IPS DF 19.7 (cell line): Measurements from ENCODE around the gene KCTD15.

Experiments used
- DNase-seq: peaks from one replicate; pipeline ENCODE4 v3.0.0-alpha.2; 2013; ENCODE audit warnings: low read depth, low spot score

KCTD15 gene

GRCh38 chr19:33771384-33772101 is 25.1 kb upstream of the KCTD15 start:
- no peak for DNase-seq

- DNase-seq: no peak
These were observed 24.4 kb upstream of the KCTD15 start for GRCh38 chr19:33772102-33772857.

- DNase-seq: no peak
These were observed 23.9 kb upstream of the KCTD15 start for GRCh38 chr19:33772858-33773180.

- DNase-seq: no peak
These were observed 22.7 kb upstream of the KCTD15 start for GRCh38 chr19:33773704-33774624.

GRCh38 chr19:33774751-33775150 is 21.9 kb upstream of the KCTD15 start:
- DNase-seq: no peak

- DNase-seq: no peak
These were observed 20.8 kb upstream of the KCTD15 start for GRCh38 chr19:33775731-33776487.

- no peak for DNase-seq
These were observed 19.3 kb upstream of the KCTD15 start for GRCh38 chr19:33777351-33777750.

DNA sequence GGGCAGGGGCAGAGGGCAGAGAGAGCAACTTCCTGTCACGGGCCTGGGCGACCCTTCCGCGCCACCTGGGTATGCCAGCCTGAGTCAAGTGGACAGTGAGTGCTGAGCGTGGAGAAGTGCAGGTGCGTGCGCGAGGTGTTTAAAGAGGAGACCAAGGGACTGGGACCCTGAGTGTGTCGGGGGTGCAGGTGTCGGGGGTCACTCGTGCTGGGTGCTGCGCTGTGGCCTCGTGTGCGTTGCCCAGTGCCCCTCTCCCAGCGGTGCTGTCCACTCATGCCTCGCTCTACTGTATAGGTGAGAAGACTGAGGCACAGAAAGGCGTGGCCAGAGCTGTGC is 18.9 kb upstream of the KCTD15 start:
- no peak for DNase-seq

GRCh38 chr19:33778089-33778791 is 18.4 kb upstream of the KCTD15 start:
- no peak for DNase-seq

DNA sequence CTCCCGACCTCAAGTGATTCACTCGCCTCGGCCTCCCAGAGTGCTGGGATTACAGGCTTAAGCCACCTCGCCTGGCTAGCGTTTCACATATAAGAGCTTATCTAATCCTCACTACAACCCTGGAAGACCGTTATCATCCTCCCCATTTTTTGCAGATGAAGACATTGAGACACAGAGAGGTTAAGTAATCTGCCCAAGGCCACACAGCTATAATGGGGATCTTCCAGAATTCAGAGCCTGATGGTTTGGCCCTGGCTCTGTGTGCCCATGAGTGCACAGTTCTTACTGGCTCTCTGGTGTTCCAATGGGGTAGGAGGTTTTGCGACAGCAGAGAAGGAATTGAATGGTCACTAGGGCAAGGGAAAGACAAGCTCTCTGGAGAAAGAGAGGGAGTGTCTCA is 16.8 kb upstream of the KCTD15 start:
- no peak for DNase-seq

DNA sequence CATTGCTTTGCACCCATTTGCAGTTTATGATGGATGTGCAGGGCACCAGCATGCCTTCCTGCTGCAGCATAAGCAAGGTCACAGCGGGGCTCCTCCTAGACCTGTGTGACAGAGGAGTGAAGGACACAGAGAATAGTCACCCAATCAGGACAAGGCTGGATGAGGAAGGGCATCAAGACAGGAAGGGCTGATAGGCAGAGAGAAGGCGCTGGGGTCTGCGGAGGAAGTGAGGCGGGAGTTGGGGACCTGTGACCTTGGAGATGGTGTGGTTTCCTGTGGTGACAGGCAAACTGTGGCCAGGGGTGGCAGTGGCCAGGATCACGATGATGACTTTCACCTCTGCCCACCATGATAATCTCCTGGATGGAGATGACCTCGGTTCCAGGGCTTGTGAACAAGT is 16.4 kb upstream of the KCTD15 start:
- DNase-seq: no peak

DNA sequence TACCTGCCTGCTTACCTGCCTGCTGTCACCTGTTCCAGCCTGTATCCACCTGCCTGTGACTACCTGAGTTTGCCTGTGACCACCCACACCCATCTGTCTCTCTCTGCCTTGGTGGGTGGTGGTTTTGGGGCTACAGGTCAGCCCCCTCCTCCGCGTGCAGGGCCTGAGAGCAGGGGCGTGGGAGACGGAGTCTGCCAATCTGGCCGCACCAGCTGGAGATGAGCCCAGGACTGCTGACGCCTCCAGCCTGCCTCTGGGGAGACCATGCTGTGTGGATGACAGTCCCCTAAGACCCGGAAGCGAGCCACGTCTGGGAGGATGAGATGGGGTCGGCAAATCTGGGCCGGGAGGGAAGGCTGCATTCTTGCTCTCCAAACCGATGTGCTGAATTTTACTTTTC is 15.9 kb upstream of the KCTD15 start:
- no peak for DNase-seq

- DNase-seq: no peak
These were observed 15.2 kb upstream of the KCTD15 start for GRCh38 chr19:33781415-33781935.

GRCh38 chr19:33781996-33782395 is 14.7 kb upstream of the KCTD15 start:
- no peak for DNase-seq

- DNase-seq: no peak
These were observed 12.2 kb upstream of the KCTD15 start for GRCh38 chr19:33784432-33784831.

- DNase-seq: no peak
These were observed 10.9 kb upstream of the KCTD15 start for GRCh38 chr19:33785795-33786194.

DNA sequence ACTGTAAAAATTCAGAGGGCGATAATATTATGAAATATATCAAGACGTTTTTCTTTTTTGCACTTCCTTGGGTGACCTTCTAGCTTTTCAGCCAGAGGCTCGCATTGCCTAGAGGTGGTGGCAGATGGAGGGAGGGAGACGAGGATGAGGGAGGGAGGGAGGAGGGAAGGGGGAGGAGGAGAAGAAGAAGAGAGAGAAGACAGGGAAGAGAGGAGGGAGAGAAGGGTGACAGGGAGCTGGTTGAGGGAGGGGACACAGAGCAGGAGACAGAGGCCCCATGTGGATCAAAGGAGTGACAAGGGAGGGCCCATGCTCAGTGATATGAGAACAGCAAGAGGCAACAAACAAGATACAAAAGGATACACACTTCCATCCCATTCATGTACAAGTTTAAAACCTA is 8.0 kb upstream of the KCTD15 start:
- DNase-seq: no peak

DNA sequence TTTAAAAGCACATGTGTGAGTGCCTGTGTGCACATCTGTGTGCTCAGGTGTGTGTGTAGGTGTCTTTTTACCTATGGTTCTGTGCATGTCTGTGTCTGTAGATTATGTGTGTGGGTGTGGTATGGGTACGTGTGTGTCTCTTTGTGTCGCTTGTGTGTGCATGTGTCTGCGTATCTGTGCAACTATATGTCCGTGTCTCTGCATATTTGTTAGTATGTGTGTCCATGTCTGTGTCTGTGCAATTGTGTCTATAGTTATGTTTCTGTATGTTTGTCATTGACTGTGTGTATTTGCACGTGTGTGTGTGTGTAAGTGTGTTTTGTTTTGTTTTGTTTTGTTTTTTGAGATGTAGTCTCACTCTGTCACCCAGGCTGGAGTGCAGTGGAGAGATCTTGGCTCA is 7.3 kb upstream of the KCTD15 start:
- DNase-seq: no peak

GRCh38 chr19:33794683-33795369 is 1.8 kb upstream of the KCTD15 start:
- no peak for DNase-seq
